Fibroblast of gingiva (primary cell): ENCODE results near the gene FSD1.
A peak's percentile ranks its signal among the peaks of the same experiment; 100 is the strongest.
"Not testable (repeated sequence)": the region's sequence is repeated elsewhere in the genome, so short reads cannot be mapped to it uniquely, and the experiment has no call there.

Source experiments
- DNase-seq: peaks from one replicate; pipeline ENCODE4 v3.0.0-alpha.2; 2011; ENCODE audit warnings: low read depth

The FSD1 gene

DNA sequence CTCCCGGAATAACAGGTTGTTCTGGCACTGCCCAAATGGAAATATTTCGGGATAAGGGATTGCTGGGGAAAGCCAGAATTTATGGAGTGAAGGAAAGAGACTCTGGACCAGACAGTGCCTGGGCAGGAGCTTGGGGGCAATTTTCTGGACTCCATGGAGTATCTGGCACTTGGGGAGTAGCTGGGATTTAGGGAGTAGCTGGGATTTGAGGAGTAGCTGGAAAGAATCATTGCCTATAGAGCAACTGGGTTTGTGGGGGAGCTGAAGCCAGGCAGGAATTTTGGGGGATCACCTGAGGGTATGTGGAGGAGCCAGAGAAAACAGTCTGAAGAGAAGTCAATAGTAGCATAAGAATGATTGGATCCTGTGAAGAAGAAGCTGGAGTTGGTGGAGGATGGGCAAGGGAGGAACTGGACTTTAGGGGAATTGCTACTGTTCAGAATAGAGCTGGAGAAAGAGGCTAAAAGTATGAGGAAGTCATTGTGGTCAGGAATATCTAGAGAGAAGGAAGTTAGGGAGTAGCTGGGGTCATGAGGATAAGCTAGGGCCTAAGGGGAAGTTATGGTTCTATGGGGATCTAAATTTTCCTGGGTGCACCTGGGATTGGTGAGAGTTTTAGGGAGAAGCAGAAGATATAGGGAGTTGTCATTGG, 14.8 kb downstream of the FSD1 start:
- no peak for DNase-seq

DNA sequence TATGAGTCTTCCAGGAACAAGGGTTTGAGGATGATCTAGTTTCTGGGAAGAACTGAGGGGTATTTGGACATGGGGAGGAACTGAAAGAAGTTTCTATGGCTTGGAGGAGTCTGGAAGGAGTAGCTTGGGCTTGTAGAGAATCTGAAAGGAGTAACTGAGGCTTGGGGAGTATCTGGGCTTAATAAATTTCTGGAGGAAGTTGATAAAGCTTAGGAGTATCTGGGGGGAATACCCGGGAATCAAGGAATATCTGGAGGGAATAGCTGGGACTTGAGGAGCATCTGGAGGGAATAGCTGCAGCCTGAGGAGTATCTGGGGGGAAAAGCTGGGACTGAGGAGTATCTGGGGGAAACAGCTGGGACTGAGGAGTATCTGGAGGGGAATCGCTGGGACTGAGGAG, 16.0 kb downstream of the FSD1 start:
- no peak for DNase-seq

DNA sequence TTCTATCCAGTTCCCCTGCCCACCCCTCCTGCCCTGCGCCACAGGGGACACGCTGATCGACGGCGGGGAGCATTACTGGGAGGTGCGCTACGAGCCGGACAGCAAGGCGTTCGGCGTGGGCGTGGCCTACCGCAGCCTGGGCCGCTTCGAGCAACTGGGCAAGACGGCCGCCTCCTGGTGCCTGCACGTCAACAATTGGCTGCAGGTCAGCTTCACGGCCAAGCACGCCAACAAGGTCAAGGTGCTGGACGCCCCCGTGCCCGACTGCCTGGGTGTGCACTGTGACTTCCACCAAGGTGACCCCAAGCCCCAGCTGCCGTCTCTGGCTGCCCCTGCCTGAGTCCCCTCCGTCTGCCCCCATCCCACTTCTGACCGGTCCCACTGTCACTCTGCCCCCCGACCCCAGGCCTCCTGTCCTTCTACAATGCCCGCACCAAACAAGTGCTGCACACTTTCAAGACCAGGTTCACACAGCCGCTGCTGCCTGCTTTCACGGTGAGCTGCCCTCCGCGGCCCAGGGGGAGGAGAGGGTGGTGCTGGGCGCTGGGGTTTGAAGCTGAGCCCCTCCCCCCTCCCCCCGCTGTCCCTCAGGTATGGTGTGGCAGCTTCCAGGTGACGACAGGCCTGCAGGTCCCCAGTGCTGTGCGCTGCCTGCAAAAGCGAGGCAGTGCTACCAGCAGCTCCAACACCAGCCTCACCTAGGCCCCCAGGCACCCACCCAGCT, 18.7 kb downstream of the FSD1 start:
- no peak for DNase-seq

DNA sequence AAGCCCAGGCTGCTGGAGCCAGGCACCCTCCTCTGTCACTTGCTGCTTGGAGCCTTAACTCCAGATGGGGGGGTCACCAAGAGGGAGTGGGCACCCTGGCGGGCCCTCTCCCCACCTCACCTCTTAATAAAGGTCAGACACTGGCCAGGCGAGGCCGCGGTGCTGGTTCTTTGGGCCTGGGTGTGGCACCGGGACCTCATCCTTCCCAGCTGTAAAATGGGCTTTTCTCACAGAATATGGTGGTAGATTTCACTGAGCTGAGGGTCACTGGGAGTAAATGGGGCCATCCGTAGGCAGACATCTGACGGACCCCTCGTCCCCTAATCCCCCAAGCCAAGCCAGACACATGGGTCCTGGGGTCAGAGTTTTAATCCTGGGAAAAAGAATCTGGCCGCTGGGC, 19.3 kb downstream of the FSD1 start:
- no peak for DNase-seq

DNA sequence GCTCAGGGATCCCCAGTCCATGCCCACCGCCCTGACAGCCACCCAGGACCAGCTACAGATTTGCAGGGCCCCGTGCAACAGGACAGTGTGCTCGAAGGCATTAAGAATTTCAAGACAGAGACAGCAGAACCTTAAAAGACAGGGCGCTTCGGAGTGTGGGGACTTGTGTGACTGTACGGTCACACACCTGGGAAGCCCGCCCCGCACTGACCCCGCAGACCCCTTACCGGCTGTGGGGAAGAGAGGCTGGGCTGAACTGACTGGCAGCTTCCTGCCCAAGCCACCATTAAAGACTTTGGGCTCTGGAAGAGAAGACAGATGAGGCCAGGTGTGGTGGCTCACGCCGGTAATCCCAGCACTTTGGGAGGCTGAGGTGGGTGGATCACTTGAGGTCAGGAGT, 19.8 kb downstream of the FSD1 start:
- no peak for DNase-seq

DNA sequence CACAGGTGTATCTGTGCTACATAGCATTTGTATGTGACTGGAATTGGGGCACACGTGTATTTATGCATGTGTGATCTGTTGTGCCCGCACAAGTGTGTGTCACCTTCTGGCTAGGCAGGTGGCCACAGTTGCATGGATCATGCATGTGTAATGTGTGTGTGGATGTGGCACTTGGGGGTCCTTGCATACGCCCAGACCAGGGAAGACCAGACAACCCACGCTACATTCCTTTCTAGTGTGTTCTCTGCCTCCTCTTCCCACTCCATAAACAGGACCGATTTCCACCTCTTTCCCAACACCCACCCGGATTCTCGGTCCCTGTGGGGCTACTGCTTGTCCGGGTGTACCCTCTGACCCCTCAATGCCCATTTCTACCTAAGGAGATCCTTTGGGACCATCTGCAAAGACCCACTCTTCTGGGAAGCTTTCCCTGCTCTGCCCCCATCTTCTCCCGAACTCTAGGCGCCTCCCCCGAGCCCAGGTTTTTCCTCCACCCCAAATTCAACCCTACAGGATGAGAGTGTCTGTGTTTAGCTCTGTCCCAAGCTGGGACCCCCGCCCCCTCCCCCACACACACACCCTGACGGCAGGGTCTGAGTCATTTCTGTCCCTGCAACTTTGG, 21.9 kb downstream of the FSD1 start:
- DNase-seq: no peak

DNA sequence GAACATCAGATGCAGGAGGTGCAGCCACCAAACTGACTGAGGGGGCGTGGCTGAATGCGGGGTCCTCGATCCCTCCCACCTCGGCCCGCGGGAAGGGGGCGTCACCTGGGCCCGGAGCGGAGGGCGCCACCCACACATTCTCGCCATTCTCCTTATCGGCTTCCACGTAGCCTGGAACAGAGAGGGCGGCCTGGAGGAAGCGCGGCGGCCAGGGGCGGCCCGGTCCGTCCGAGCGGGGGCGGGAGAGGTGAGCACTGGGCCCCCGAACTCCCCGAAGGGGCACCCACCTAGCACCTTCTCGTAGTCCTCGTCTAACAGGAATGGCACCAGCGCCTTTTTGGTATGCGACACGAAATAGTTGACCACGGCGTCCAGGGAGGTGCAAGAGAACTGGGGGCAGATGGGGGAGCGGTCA, 22.4 kb downstream of the FSD1 start:
- DNase-seq: no peak

DNA sequence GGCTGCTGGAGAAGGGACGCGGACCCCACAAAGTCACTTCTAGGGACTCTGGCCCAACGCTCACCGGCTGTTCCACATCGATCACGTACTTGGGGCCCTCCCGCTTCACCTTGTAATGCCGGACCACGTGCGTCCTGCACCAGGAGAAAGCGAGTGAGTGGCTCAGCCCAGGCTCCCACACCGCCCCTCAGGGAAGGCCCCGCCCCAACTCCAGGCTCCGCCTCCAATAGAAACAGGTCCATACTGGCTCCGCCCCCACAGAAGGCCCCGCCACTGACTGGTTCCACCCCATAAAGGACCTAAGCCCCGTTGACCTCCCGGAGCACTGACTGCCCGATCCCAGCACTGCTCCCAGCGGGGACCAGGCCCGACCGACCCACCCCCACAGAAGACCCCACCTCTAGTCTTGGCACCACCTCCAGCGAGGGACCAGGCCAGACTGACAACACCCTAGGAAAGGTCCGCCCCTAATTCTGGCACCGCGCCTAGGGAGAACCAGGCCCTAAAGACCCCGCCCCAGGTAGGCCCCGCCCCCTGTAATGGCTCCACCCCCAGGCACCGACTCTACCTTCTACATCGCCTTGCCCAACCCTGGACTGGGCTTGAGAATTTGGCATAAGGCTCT, 23.0 kb downstream of the FSD1 start:
- DNase-seq: no peak

DNA sequence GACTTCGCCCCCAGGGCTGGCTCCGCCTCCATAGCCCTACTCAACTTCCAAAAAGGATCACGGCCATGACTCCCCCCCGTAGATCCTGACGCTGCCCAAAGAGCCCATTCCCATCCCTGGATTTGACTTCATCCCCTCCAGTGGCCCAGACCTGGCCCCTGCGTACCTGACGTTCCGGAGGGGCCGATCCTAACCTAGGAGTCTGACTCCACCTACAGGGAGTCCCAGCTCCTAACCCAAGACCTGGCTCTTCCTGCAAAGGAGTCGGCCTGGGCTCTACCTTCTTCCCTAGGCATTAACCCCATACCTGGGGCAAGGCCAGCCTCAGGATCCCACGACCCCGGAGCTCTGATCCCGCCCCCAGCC, 23.5 kb downstream of the FSD1 start:
- DNase-seq: no peak

DNA sequence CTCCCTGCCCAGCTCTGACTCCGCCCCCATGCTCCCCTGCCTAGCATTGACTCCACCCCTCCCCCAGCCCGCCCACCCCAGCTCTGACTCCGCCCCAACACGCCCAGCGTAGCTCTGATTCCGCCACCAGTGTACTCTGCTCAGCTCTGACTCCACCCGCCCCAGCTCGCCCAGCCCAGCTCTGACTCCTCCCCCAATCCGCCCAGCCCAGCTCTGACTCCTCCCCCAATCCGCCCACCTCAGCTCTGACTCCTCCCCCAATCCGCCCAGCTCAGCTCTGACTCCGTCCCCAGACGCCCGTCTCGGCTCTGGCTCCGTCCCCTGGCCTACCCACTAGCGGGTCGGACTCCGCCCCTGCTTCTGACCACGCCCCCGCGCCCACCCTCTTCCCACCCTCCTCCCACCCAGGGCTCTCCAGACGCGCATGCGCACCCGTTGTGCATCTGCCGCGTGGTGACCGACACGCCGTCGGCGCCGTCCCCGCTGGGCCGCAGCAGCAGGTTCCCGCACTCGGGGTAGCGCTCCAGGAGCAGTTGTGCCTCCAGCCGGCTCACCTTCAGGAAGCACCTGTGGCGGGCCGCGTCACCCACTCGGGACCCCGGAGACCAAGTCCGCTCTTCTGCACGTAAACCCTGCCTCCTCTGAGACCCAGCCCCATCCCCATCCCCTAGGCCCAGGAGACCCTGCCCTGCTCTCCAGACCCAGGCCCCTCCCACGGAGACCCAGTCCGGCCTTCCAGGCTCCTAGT, 24.0 kb downstream of the FSD1 start:
- DNase-seq: peak; percentile 93

DNA sequence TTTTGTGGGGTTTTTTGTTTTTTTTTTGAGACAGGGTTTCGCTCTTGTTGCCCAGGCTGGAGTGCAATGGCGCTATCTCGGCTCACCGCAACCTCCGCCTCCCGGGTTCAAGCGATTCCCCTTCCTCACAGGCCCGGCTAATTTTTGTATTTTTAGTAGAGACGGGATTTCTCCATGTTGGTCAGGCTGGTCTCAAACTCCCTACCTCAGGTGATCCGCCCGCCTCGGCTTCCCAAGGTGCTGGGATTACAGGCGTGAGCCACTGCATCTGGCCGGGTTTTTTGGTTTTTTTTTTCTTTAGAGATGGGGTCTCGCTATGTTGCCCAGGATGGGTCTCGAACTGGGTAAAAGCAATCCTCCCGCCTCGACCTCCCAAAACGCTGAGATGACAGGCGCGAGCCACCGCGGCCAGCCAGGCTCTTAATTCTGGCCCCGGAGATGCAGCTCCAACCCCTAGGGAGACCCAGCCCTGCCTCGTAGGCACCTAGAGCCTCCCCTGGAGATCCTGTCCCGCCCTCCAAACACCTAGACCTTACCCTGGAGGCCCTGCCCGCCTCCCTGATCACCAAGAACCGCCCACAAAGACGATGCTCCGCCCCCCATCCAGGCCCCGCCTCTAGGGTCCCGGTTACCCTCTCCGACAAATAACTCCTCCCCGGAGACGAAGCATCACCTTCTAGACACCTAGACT, 24.7 kb downstream of the FSD1 start:
- DNase-seq: not testable (repeated sequence)

DNA sequence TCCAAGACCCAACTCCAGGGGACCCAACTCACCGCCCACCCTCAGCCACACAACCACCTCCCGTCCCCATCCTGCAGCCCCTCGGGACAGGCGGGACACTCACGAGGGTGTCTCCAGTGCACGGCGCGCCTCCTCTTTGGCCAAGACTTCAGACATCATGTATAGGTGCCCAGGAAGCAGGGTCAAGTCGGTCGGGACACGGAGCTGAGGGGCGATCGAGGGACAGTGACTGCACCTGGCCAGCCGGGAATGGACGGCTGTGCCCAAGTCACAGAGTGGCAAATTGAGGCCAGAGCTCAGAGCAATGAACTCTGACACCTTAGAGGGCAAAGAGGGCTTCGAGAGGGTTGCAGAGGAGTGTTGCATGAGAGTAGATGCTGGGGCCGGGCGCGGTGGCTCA, 25.5 kb downstream of the FSD1 start:
- DNase-seq: no peak

DNA sequence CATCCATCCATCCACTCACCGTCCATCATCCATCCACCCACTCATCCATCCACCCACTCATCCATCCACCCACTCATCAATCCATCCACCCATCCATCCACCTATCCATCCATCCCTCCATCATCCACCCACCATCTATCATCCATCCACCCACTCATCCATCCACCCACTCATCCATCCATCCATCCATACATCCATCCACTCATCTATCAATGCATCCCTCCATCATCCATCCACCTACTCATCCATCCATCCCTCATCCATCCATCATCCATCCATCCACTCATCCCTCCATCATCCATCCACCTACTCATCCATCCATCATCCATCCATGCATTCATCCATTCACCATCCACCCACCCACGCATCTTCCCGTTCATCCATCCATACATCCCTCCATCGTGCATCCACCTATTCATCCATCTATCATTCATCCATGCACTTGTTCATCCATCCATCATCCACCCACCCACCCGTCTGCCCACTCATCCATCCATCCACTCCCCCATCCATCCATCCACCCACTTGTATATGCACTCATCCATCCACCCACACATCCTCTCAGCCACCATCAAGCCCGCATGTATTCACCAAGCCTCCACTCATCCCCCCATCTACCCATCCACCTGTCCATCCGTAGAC, 30.7 kb downstream of the FSD1 start:
- DNase-seq: no peak

DNA sequence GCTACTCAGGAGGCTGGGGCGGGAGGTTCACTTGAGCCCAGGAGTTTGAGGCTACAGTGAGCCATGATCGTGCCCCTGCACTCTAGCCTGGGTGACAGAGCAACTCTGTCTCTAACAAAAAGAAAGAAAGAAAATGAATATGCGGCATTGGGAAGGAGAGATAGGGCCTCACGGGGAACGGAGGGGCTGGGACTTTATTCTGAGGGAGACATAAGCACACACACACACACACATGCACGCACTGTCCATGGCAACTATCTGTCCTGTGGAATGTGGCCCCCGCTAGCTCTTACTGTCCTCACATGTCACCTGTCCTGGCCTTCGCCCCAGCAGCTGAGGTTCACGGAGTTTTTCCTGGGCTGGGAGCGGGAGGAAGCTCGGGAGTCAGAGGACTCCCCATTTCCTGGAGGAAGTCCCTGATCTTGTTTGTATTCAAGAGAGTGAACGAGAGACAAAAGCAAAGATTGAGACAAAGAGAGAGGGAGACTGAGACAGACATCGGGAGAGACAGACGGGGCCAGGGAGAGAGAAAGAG, 33.6 kb downstream of the FSD1 start:
- no peak for DNase-seq

DNA sequence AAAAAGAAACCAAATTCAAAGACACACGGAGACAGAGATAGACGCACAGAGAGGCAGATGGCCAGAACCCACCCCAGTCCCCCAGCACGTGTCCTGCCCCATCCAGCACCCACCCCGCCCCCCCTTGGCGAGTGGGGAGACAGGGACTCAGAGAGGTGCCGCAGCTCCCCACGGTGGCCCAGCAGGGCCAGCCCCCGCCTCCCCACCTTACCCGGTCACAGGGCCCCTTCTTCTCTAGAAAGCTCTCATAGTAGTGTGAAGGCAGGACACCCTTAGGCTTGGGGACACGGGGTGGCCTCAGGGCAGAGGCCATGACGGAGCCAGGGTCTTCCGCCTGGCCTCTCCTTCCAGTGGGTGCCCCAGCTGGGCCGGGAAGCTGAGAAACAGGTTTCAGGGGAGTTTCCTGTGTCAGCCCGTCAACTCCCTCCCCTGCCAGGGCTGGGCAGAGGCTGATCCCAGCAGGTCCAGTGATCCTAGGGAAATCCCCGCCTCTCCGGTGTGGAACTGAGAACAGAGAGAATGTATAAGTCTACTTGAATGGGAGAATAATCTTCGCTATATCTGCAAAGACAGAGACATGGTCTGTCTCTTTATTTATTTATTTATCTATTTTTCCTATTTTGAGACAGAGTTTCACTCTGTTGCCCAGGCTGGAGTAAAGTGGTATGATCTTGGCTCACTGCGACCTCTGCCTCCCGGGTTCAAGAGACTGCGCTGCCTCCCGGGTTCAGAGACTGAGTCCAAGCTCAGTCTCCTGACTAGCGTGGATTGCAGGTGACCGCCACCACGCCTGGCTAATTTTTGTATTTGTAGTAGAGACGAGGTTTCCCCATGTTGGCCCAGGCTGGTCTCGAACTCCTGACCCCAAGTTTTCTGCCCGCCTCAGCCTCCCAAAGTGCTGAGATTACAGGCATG, 34.3 kb downstream of the FSD1 start, which contains the start of gene STAP2:
Gene STAP2 (minus strand): TSS at position 387 of the 915 bp plus-strand sequence. CDS start 74 bp downstream, at position 313.
- DNase-seq: no peak

DNA sequence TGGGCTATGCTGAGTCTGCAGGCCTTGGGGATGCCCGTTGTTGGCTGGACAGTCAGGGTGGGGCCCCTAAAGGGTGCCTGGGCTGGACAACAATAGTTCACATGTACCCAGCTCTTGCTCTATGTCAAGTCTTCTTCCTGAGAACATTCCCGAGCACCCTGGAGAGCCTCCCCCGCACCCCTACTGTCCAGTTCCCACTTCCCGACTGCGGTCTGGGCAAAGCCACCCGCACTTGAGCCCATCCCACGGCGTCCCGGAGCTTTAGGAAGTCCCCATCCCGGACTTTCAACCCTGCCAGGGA, 37.9 kb downstream of the FSD1 start:
- peak; percentile 30 for DNase-seq

DNA sequence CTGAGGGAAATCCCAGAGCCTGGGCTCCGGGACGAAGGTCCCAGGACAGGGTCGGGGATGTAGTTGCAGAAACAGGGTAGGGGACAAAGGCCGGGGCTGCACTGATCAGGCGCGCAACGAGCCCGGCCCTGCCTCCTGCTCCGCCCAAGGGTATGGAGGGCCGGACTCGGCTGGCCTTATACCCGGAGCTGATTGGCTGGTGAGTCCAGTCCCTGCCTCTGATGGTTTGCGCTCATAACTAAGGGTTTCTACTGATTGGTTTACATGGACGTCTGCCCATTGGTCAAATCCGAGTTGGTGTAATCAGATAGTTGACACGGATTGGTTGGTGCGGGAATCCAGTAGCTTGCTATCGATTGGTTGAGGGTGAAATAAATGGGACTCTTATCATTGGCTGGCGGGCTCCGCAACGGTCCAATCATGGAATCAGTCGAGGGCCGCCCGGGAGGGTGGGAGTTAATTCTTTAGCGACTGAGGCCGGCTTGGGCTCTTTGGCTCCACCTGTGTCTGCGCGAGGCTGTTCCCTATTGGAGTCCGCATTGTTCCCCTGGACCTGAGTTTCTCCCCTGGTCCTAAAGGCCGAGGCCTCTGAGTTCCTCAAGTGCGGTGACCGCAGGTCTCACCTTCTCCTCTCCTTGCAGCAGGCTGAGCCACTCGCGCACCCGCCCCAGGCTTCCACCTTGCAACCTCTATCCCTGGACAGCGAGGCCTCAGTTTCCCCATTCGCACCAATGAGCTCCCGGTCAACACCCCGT, 38.4 kb downstream of the FSD1 start:
- DNase-seq: peak; percentile 100

DNA sequence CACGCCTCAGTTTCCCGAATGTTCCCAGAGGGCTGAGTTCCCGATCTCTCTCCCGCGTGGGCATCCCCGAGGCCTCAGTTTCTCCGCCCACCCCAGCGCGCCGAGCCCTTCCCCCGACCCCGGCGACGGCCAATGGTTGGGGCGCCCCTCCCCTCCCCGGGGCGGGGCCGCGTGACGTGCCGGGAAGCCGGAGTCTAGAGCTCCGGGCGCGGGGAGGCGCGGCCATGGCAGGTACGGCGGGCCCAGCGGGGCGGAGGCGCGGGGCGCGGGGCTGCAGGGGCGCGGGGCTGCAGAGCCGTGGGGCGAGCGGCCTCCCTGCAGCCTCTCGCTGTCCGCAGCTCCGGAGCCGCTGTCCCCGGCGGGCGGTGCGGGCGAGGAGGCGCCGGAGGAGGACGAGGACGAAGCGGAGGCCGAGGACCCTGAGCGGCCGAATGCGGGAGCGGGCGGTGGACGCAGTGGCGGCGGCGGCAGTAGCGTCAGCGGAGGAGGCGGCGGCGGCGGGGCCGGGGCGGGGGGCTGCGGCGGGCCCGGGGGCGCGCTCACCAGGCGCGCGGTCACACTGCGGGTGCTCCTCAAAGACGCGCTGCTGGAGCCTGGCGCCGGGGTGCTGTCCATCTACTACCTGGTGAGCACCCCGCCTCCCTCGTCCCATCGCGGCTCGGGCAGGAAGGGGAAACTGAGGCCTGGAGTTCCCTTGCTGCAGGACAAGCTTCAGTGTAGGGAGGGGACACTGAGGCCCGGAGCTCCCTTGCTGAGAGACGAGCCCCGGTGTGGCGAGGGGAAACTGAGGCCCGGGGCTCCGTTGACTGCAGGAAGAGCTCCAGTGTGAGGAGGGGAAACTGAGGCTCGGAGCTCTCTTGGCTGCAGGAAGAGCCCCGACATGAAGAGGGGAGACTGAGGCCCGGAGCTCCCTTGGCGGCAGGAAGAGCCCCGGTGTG, 39.2 kb downstream of the FSD1 start, which contains the start of gene MPND:
Gene MPND (plus strand): TSS at position 193 of the 938 bp plus-strand sequence. CDS start 32 bp downstream, at position 225.
- DNase-seq: peak; percentile 75
